GM10248 (cell line): Measurements from ENCODE around the gene ABCB4.

Experiments
- CTCF ChIA-PET: fragments of 300-600 bp; sonication (Branson Sonifier 250); formaldehyde crosslinking; extraction: SDS; loops from one replicate; lab custom pipeline; 2021; ENCODE audit warnings: antibody characterized with exemption; lab: Yijun Ruan, JAX
- POLR2A ChIA-PET: fragments of 350-650 bp; sonication (Branson Sonifier 250); formaldehyde crosslinking; extraction: SDS; loops from one replicate; lab custom pipeline; 2020; ENCODE audit warnings: antibody characterized with exemption; lab: Yijun Ruan, JAX
- DNase-seq: peaks from one replicate; pipeline ENCODE4 v3.0.0; 2012; ENCODE audit errors: extremely low spot score
- TF ChIP-seq, protein P1 (sequence below): IDR thresholded peaks from 2 replicates; pipeline ENCODE4 v1.5.1; 2012; ENCODE audit warnings: mild to moderate bottlenecking, low read depth; ENCODE audit errors: extremely low read depth, missing control alignments, control extremely low read depth

The ABCB4 gene

DNA sequence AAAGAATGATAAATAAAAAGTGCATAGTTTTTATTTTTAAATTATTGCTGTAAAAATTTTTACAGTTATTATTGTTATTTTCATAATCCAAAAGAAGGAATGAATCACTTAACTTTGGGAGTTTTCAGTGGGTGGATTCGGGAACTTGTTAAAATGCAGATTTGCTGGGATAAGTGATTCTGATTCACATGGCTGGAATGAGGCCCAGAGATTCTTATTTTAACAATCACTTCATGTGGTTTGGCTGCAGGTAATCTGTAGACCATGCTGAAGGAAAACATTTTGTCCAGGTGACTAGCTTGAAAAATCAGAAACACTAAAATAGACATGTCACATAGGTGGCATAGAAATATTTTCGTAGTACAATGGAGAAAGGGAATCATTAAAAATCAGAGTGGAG lies 116.1 kb downstream of the ABCB4 start:
- TF ChIP-seq, protein P1, sequence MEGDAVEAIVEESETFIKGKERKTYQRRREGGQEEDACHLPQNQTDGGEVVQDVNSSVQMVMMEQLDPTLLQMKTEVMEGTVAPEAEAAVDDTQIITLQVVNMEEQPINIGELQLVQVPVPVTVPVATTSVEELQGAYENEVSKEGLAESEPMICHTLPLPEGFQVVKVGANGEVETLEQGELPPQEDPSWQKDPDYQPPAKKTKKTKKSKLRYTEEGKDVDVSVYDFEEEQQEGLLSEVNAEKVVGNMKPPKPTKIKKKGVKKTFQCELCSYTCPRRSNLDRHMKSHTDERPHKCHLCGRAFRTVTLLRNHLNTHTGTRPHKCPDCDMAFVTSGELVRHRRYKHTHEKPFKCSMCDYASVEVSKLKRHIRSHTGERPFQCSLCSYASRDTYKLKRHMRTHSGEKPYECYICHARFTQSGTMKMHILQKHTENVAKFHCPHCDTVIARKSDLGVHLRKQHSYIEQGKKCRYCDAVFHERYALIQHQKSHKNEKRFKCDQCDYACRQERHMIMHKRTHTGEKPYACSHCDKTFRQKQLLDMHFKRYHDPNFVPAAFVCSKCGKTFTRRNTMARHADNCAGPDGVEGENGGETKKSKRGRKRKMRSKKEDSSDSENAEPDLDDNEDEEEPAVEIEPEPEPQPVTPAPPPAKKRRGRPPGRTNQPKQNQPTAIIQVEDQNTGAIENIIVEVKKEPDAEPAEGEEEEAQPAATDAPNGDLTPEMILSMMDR, result no peak
- ChIA-PET CTCF (interaction anchor here (2.3 kb wide), 1 partner anchor 57 kb away, joined by 7 read pairs; no protein-coding TSS in a partner anchor), POLR2A (no interaction called here)
- DNase-seq, result no peak

DNA sequence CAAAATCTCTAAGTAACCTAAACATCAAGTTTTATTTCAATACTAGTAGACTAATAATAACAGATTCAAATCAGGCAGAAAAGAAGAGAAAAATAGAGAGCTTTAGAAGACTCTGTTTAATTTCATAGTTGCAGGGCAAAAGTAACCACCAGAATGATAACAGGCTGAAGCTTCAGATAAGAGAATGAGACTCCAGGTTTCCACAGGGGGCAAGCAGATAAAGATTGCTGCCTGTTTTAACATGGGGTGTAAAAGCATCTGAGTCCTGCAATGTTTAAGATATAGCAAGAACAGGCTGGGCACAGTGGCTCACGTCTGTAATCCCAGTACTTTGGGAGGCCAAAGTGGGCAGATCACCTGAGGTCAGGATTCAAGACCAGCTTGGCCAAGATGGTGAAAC lies 119.0 kb downstream of the ABCB4 start:
- TF ChIP-seq, protein P1, result no peak
- DNase-seq, result no peak
- ChIA-PET CTCF (interaction anchor here (1.6 to 1.8 kb wide), 2 partner anchors 9 to 22 kb away, joined by 3 to 5 read pairs; no protein-coding TSS in a partner anchor), POLR2A (no interaction called here)

DNA sequence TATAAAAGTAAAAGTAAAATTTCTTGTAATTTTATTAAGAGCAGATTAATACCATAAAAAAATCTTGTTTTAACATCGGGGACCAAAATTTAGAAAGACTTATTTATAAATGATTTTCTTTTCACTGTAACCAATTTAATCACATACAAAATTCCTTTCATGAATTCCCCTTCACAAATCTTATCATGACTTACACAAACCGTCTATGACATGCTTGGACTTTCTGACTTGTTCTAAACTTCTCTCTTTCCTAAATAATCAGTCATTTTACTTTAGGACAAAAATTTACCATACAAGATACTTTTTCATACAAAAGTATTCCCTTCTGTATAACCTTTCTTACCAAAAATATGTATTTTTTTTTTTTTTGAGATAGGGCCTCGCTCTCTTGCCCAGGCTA lies 120.7 kb downstream of the ABCB4 start:
- TF ChIP-seq, protein P1, result no peak
- DNase-seq, result no peak
- POLR2A ChIA-PET, result no interaction called here
- CTCF ChIA-PET, result no interaction called here
